OCI-LY3 (cell line): ENCODE measurements around the gene ECE1.

Experiments
- H2AFZ ChIP-seq: fragments of 200-600, 300-600 bp; shearing (Covaris generic); 2 replicates; pipeline ENCODE4 v1.6.0; 2014; ENCODE audit warnings: antibody characterized with exemption, low read depth, low read length
- H3K27ac ChIP-seq: fragments of 200-600, 300-600 bp; sonication (generic); 2 replicates; pipeline ENCODE4 v1.5.1; 2014; ENCODE audit warnings: mild to moderate bottlenecking, low read length, moderate library complexity, mixed read lengths
- H3K27me3 ChIP-seq: fragments of 200-600, 300-600 bp; sonication (generic); 2 replicates; pipeline ENCODE4 v1.6.1; 2014; ENCODE audit warnings: low read depth, low read length, mixed read lengths
- H3K36me3 ChIP-seq: fragments of 200-600, 300-600 bp; sonication (generic); replicated peaks from 2 replicates; pipeline ENCODE3; 2014; ENCODE audit warnings: low read depth, low read length, mixed read lengths
- H3K4me1 ChIP-seq: fragments of 300-600, 200-600 bp; sonication (generic); 2 replicates; pipeline ENCODE4 v1.6.1; 2014; ENCODE audit warnings: low read length, mixed read lengths
- H3K4me2 ChIP-seq: fragments of 200-600, 300-600 bp; sonication (generic); 2 replicates; pipeline ENCODE4 v1.6.1; 2014; ENCODE audit warnings: low read length, mixed read lengths
- H3K4me3 ChIP-seq: fragments of 300-600, 200-600 bp; sonication (generic); 2 replicates; pipeline ENCODE4 v1.5.1; 2014; ENCODE audit warnings: antibody characterized with exemption, mild to moderate bottlenecking, low read length, moderate library complexity
- H3K79me2 ChIP-seq: fragments of 300-600, 200-600 bp; shearing (Covaris generic); 2 replicates; pipeline ENCODE4 v1.6.1; 2014; ENCODE audit warnings: mild to moderate bottlenecking, low read length, mixed read lengths
- H3K9ac ChIP-seq: fragments of 300-600, 200-600 bp; shearing (Covaris generic); 2 replicates; pipeline ENCODE4 v1.6.0; 2014; ENCODE audit warnings: mild to moderate bottlenecking, low read length, moderate library complexity
- H3K9me3 ChIP-seq: fragments of 200-600, 300-600 bp; shearing (Covaris generic); 2 replicates; pipeline ENCODE4 v1.6.1; 2014; ENCODE audit warnings: low read length, mixed read lengths; ENCODE audit not compliant: insufficient read depth
- H4K20me1 ChIP-seq: fragments of 200-600, 300-600 bp; sonication (generic); 2 replicates; pipeline ENCODE4 v1.6.1; 2016; ENCODE audit warnings: low read length, mixed read lengths; ENCODE audit not compliant: insufficient read depth
- EZH2phosphoT487 ChIP-seq: fragments of 200-600 bp; shearing (Covaris generic); IDR thresholded peaks from 2 replicates; pipeline ENCODE4 v1.6.1; 2018; ENCODE audit warnings: antibody characterized with exemption, mixed run types, low read depth
- TF ChIP-seq, protein P1 (sequence below): fragments of 200-600, 300-600 bp; sonication (generic); IDR thresholded peaks from 2 replicates; pipeline ENCODE4 v1.5.1; 2014; ENCODE audit warnings: antibody characterized with exemption, low read length, low read depth

The ECE1 gene

GRCh38 chr1:21265644-21266043 lies 24.6 kb downstream of the ECE1 start:
- Histone ChIP-seq H3K36me3 (peaks cover 38% of the 10 kb centered on the region), H3K4me1 (no peaks in the 10 kb centered on the region; the same call in 1 of the 2 replicates), H3K9ac (no peak overlapping the region), H3K79me2 (no peaks in the 10 kb centered on the region; the same call in 1 of the 2 replicates), H3K4me2 (no peak overlapping the region), H3K9me3 (no peaks in the 10 kb centered on the region), H3K4me3 (no peak overlapping the region), H3K27ac (no peak overlapping the region), H4K20me1 (no peaks in the 10 kb centered on the region; the same call in 1 of the 2 replicates), H3K27me3 (no peaks in the 10 kb centered on the region), H2AFZ (no peak overlapping the region)
- no peak for TF ChIP-seq EZH2phosphoT487
- TF ChIP-seq, protein P1, sequence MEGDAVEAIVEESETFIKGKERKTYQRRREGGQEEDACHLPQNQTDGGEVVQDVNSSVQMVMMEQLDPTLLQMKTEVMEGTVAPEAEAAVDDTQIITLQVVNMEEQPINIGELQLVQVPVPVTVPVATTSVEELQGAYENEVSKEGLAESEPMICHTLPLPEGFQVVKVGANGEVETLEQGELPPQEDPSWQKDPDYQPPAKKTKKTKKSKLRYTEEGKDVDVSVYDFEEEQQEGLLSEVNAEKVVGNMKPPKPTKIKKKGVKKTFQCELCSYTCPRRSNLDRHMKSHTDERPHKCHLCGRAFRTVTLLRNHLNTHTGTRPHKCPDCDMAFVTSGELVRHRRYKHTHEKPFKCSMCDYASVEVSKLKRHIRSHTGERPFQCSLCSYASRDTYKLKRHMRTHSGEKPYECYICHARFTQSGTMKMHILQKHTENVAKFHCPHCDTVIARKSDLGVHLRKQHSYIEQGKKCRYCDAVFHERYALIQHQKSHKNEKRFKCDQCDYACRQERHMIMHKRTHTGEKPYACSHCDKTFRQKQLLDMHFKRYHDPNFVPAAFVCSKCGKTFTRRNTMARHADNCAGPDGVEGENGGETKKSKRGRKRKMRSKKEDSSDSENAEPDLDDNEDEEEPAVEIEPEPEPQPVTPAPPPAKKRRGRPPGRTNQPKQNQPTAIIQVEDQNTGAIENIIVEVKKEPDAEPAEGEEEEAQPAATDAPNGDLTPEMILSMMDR, result no peak

DNA sequence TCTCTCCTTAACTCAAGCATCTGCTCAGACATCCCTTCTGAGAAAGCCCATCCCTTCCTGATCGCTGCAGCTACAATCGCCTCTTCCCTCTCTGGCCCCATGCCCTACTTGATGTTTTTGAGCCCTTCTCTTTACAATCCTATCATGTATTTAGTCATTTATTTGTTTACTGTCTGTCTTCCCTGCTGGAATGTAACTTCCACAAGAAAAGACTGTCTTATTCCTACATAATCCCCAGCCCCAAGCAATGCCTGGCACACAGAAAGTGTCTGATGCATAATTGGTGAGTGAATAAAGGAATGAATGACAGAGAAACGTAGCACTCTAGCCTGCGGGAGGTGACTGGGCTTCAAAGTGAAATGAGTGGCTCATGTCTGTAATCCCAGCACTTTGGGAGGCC lies 25.4 kb downstream of the ECE1 start:
- Histone ChIP-seq H3K79me2 (no peaks in the 10 kb centered on the region; the same call in 1 of the 2 replicates), H3K4me2 (no peak overlapping the region), H3K4me3 (no peak overlapping the region), H3K9me3 (no peaks in the 10 kb centered on the region), H3K27me3 (no peaks in the 10 kb centered on the region), H3K4me1 (no peaks in the 10 kb centered on the region), H3K9ac (no peak overlapping the region), H4K20me1 (no peaks in the 10 kb centered on the region; the same call in 1 of the 2 replicates), H2AFZ (no peak overlapping the region), H3K27ac (no peak overlapping the region), H3K36me3 (peaks cover 31% of the 10 kb centered on the region)
- no peak for TF ChIP-seq EZH2phosphoT487
- TF ChIP-seq, protein P1, result no peak

DNA sequence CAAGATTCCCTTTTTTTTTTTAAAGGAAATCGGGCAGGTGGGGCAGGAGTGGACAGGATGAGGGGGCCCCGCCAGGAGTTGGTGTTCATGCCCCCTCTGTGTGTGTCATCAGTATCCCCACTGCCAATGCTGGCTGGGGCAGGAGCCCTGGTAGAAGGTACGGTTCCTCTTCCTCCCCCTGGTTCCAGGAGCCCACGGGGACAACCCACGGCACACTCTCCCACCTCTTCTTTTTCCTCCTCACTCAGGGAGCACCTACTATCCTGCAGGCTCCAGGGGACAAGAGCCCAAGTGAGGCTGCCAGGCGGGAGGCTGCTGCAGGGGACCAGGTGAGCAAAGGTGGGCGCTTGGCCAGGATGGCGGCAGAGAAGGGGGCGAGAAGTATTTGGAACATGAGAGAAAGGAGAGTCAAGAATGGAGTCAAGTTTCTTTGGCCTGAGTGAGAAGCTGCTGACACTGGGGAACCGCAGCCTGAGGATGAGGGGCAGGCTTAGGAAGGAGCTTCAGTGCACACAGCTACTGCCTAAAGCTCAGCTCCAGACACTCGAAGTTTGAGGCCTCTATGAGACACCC lies 26.5 kb downstream of the ECE1 start:
- TF ChIP-seq, protein P1, result no peak
- TF ChIP-seq EZH2phosphoT487, result no peak
- Histone ChIP-seq H3K27ac (no peak overlapping the region), H3K79me2 (no peaks in the 10 kb centered on the region), H3K36me3 (peaks cover 19% of the 10 kb centered on the region), H3K9ac (no peak overlapping the region), H3K4me2 (no peak overlapping the region), H3K4me1 (no peaks in the 10 kb centered on the region), H3K9me3 (no peaks in the 10 kb centered on the region), H4K20me1 (no peaks in the 10 kb centered on the region), H3K27me3 (no peaks in the 10 kb centered on the region), H3K4me3 (no peak overlapping the region), H2AFZ (no peak overlapping the region)

DNA sequence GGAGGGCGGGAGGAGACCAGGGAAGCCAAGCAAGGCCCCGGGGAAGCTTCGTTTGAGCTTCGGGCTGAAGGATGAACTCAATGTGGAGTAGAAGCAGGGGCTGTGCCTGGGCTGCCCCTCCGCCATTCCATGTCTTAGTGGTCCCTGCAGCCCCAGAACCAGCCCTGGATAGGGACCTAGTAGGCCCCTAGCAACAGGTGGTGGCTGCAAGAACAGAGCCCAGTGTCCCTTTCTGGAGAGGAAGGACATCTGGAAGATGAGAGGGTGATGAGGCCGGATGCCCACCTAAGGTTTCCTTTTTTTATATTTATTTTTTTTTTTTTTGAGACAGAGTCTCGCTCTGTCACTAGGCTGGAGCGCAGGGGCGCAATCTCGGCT lies 27.2 kb downstream of the ECE1 start:
- Histone ChIP-seq H3K9ac (no peak overlapping the region), H3K9me3 (no peaks in the 10 kb centered on the region), H2AFZ (no peak overlapping the region), H3K27ac (no peak overlapping the region), H3K79me2 (no peaks in the 10 kb centered on the region), H3K27me3 (no peaks in the 10 kb centered on the region), H3K4me2 (no peak overlapping the region), H3K4me3 (no peak overlapping the region), H3K4me1 (no peaks in the 10 kb centered on the region), H4K20me1 (no peaks in the 10 kb centered on the region), H3K36me3 (peaks cover 14% of the 10 kb centered on the region)
- TF ChIP-seq, protein P1, result no peak
- no peak for TF ChIP-seq EZH2phosphoT487
